ENCODE data around the gene KCTD2. TPM values are rescaled to one million over a fixed set of nuclear protein-coding genes. Genes with fewer than 3 reads are reported as not detected.

The KCTD2 gene
- polyA plus RNA-seq, 2 of the 4 experiments (the other 2 are of a cell fraction), result 18.8 to 31.3 TPM

- TF ChIP-seq MAZ (IDR thresholded peaks at IDR 0.05; ENCODE audit: borderline replicate concordance, low read depth, low read length), result no peak
- 0 out of 2 replicates have a peak, but pooled peaks have one; percentile 6 for TF ChIP-seq FOXS1 (CRISPR knock-in tag; IDR thresholded peaks at IDR 0.05)
- TF ChIP-seq POLR2A (IDR thresholded peaks at IDR 0.05; ENCODE audit: low read length), result no peak
- no peak; a peak in 1 of 5 replicates for TF ChIP-seq RAD21 (conservative IDR thresholded peaks at IDR 0.05 in 1 of 2, IDR thresholded peaks at IDR 0.05 in 1 of 2)
- no peak; a peak in 1 of 4 replicates for TF ChIP-seq CEBPB (IDR thresholded peaks at IDR 0.05)
- no peak for TF ChIP-seq CBX2 (IDR thresholded peaks at IDR 0.05; ENCODE audit: borderline replicate concordance, low read depth)
- TF ChIP-seq EP300 (IDR thresholded peaks at IDR 0.05), result no peak
- 0 out of 2 replicates have a peak, but pooled peaks have one; percentile 58 for TF ChIP-seq PBX3 (IDR thresholded peaks at IDR 0.05)
- no peak for TF ChIP-seq ESRRA (IDR thresholded peaks at IDR 0.05; ENCODE audit: borderline replicate concordance, low read length)
- TF ChIP-seq ELK1 (IDR thresholded peaks at IDR 0.05; ENCODE audit: low read depth, low read length), result no peak
- no peak for TF ChIP-seq ZSCAN20 (CRISPR knock-in tag; IDR thresholded peaks at IDR 0.05)
- TF ChIP-seq CBX8 (IDR thresholded peaks at IDR 0.05), result no peak
- no peak; the same call in 1 of the 2 replicates for TF ChIP-seq MYC (IDR thresholded peaks at IDR 0.05; ENCODE audit: borderline replicate concordance, low read length)
- no peak for TF ChIP-seq ZC3H11A (IDR thresholded peaks at IDR 0.05)
- TF ChIP-seq REST (IDR thresholded peaks at IDR 0.05), result no peak
- no peak for TF ChIP-seq HES2 (IDR thresholded peaks at IDR 0.05)
- 0 out of 2 replicates have a peak, but pooled peaks have one; percentile 15 for TF ChIP-seq HDAC2 (IDR thresholded peaks at IDR 0.05)
- peak; percentile 98 for TF ChIP-seq HMGXB4 (CRISPR knock-in tag; IDR thresholded peaks at IDR 0.05; ENCODE audit: borderline replicate concordance)
- 0 out of 2 replicates have a peak, but pooled peaks have one; percentile 92 for TF ChIP-seq CHD4 (IDR thresholded peaks at IDR 0.05; ENCODE audit: borderline replicate concordance)
- TF ChIP-seq HOXB13 (CRISPR knock-in tag; IDR thresholded peaks at IDR 0.05; ENCODE audit: low read depth), result no peak
These were observed 12.7 kb upstream of the KCTD2 start (continued) for GRCh38 chr17:75034236-75034908.
